H1 (cell line): ENCODE results near the gene EIF4EBP3. TPM values are rescaled to one million over a fixed set of nuclear protein-coding genes. Genes with fewer than 3 reads are reported as not detected.

Experiments
- CTCF ChIA-PET: fragments of 300-600 bp; sonication (Branson Sonifier 250); formaldehyde crosslinking; loops from one replicate; lab custom pipeline; 2021; ENCODE audit not compliant: partially characterized antibody; lab: Charles Lee
- POLR2A ChIA-PET: fragments of 300-600 bp; sonication (Branson Sonifier 250); formaldehyde crosslinking; loops from one replicate; lab custom pipeline; 2021; ENCODE audit warnings: inconsistent platforms; ENCODE audit not compliant: partially characterized antibody; lab: Charles Lee
- DNase-seq, 2 experiments: peaks; one replicate each; pipeline versions ENCODE4 v3.0.0 to v3.0.0-alpha.2; 2010 to 2022; ENCODE audit warnings: low spot score in 2 of 2, low read depth in 1 of 2, mixed read lengths in 1 of 2
- FAIRE-seq: peaks from 2 replicates; lab custom pipeline; 2011; peaks lifted over from hg19 to GRCh38; lab: Jason Lieb, UNC
- H2AFZ ChIP-seq: 2 replicates; pipeline ENCODE4 v1.8.1; 2012; ENCODE audit warnings: low read length, inconsistent platforms
- H2AK5ac ChIP-seq: 2 replicates; pipeline ENCODE4 v1.6.1; 2013; ENCODE audit warnings: low read depth, low read length
- H2BK120ac ChIP-seq: replicated peaks from 2 replicates; pipeline ENCODE3; 2013; ENCODE audit warnings: low read depth, low read length, inconsistent platforms
- H2BK12ac ChIP-seq: 2 replicates; pipeline ENCODE4 v1.6.1; 2013; ENCODE audit warnings: low read depth, low read length
- H2BK15ac ChIP-seq: 2 replicates; pipeline ENCODE4 v1.6.1; 2013; ENCODE audit warnings: low read length
- H2BK20ac ChIP-seq: 2 replicates; pipeline ENCODE4 v1.6.1; 2013; ENCODE audit warnings: low read length
- H2BK5ac ChIP-seq: 2 replicates; pipeline ENCODE4 v1.6.1; 2013; ENCODE audit warnings: low read depth, low read length
- H3K14ac ChIP-seq: 2 replicates; pipeline ENCODE4 v1.6.1; 2013; ENCODE audit warnings: inconsistent platforms; ENCODE audit not compliant: insufficient read length
- H3K18ac ChIP-seq: 2 replicates; pipeline ENCODE4 v1.6.1; 2013; ENCODE audit warnings: low read length; ENCODE audit errors: extremely low read depth
- H3K23ac ChIP-seq: 2 replicates; pipeline ENCODE4 v1.6.1; 2013; ENCODE audit warnings: inconsistent platforms; ENCODE audit not compliant: insufficient read length
- H3K23me2 ChIP-seq: 2 replicates; pipeline ENCODE4 v1.6.1; 2013; ENCODE audit warnings: low read depth, low read length
- H3K27ac ChIP-seq: 2 replicates; pipeline ENCODE4 v1.6.1; 2011; ENCODE audit warnings: low read depth, low read length, inconsistent platforms
- H3K27me3 ChIP-seq, 4 experiments: replicated peaks in 1 of 4; 1 replicate in 1 of 4; 2 replicates in 3 of 4; pipeline versions ENCODE4 v1.6.1 to v1.8.1; 2011 to 2013; ENCODE audit warnings: low read length in 3 of 4, mild to moderate bottlenecking in 3 of 4, inconsistent platforms in 2 of 4, mixed read lengths in 2 of 4, moderate library complexity in 1 of 4; ENCODE audit not compliant: control insufficient read depth in 3 of 4, insufficient read depth in 3 of 4; ENCODE audit errors: extremely low read depth in 1 of 4
- H3K36me3 ChIP-seq, 4 experiments: 2 replicates each; pipeline versions ENCODE4 v1.6.1 to v1.8.1; 2011 to 2013; ENCODE audit warnings: mild to moderate bottlenecking in 4 of 4, low read length in 3 of 4, moderate library complexity in 2 of 4, control low read depth in 1 of 4, inconsistent platforms in 1 of 4; ENCODE audit not compliant: insufficient read depth in 4 of 4, control insufficient read depth in 2 of 4
- H3K4ac ChIP-seq: replicated peaks from 2 replicates; pipeline ENCODE3; 2013; ENCODE audit warnings: low read length, low read depth, mixed read lengths, inconsistent platforms; ENCODE audit not compliant: insufficient read length
- H3K4me1 ChIP-seq, 4 experiments: replicated peaks in 1 of 4; 1 replicate in 1 of 4; 2 replicates in 3 of 4; pipeline versions ENCODE4 v1.6.1 to v1.8.1; 2011 to 2013; ENCODE audit warnings: low read length in 3 of 4, inconsistent platforms in 2 of 4, mixed read lengths in 1 of 4; ENCODE audit not compliant: insufficient read depth in 4 of 4, control insufficient read depth in 3 of 4
- H3K4me2 ChIP-seq, 2 experiments: 2 replicates each; pipeline versions ENCODE4 v1.6.1 to v1.8.1; 2011 to 2013; ENCODE audit warnings: low read depth in 2 of 2, low read length in 2 of 2, control low read depth in 1 of 2, inconsistent platforms in 1 of 2, mild to moderate bottlenecking in 1 of 2; ENCODE audit not compliant: insufficient read depth in 1 of 2
- H3K4me3 ChIP-seq, 4 experiments: fragments of 200-600, 300-600 bp in 1 of 4; sonication (generic), shearing (Covaris generic), sonication (Bioruptor Twin) in 1 of 4; 2 replicates each; pipeline versions ENCODE4 v1.5.1 to v1.8.1; 2011 to 2016; ENCODE audit warnings: low read length in 4 of 4, low read depth in 3 of 4, control low read depth in 2 of 4, inconsistent platforms in 2 of 4, mild to moderate bottlenecking in 2 of 4, mixed read lengths in 1 of 4, moderate library complexity in 1 of 4; ENCODE audit not compliant: insufficient read depth in 2 of 4; ENCODE audit errors: extremely low read depth in 1 of 4
- H3K56ac ChIP-seq: replicated peaks from 2 replicates; pipeline ENCODE3; 2013; ENCODE audit warnings: low read depth, mild to moderate bottlenecking, mixed read lengths, low read length, inconsistent platforms; ENCODE audit not compliant: insufficient read length
- H3K79me1 ChIP-seq: 2 replicates; pipeline ENCODE4 v1.6.1; 2013; ENCODE audit warnings: low read depth, low read length, control low read depth
- H3K79me2 ChIP-seq, 2 experiments: 2 replicates each; pipeline versions ENCODE4 v1.6.1 to v1.8.1; 2012 to 2013; ENCODE audit warnings: low read length in 2 of 2, mild to moderate bottlenecking in 2 of 2, inconsistent platforms in 1 of 2; ENCODE audit not compliant: insufficient read depth in 2 of 2, control insufficient read depth in 1 of 2
- H3K9ac ChIP-seq, 4 experiments: replicated peaks in 1 of 4; 1 replicate in 1 of 4; 2 replicates in 3 of 4; pipeline versions ENCODE4 v1.6.1 to v1.8.1; 2011 to 2013; ENCODE audit warnings: low read depth in 3 of 4, low read length in 3 of 4, control low read depth in 2 of 4, mild to moderate bottlenecking in 2 of 4, moderate library complexity in 2 of 4, inconsistent platforms in 1 of 4; ENCODE audit errors: extremely low read depth in 1 of 4
- H3K9me3 ChIP-seq, 2 experiments: 2 replicates each; pipeline versions ENCODE4 v1.6.1 to v1.8.1; 2012 to 2013; ENCODE audit warnings: mild to moderate bottlenecking in 2 of 2, moderate library complexity in 2 of 2, control low read depth in 1 of 2, inconsistent platforms in 1 of 2, low read depth in 1 of 2, low read length in 1 of 2, mixed read lengths in 1 of 2; ENCODE audit not compliant: insufficient read depth in 2 of 2
- H4K20me1 ChIP-seq, 2 experiments: replicated peaks in 1 of 2; 2 replicates each; pipeline versions ENCODE3 to v1.8.1; 2011 to 2013; ENCODE audit warnings: inconsistent platforms in 2 of 2, low read length in 2 of 2, mild to moderate bottlenecking in 1 of 2; ENCODE audit not compliant: insufficient read depth in 2 of 2, control insufficient read depth in 1 of 2
- H4K5ac ChIP-seq: 2 replicates; pipeline ENCODE4 v1.6.1; 2013; ENCODE audit warnings: low read length, low read depth, mixed read lengths, inconsistent platforms; ENCODE audit not compliant: insufficient read length
- H4K8ac ChIP-seq: 2 replicates; pipeline ENCODE4 v1.8.0; 2013; ENCODE audit warnings: mild to moderate bottlenecking, moderate library complexity, low read length, inconsistent platforms; ENCODE audit not compliant: insufficient read depth; ENCODE audit errors: extremely low read depth
- H4K91ac ChIP-seq: replicated peaks from 2 replicates; pipeline ENCODE3; 2013; ENCODE audit warnings: low read length, mixed read lengths, inconsistent platforms; ENCODE audit not compliant: insufficient read length
- ATF2 ChIP-seq: IDR thresholded peaks from 2 replicates; pipeline ENCODE4 v1.6.1; 2012; ENCODE audit warnings: low read length, inconsistent platforms
- BACH1 ChIP-seq: IDR thresholded peaks from 2 replicates; pipeline ENCODE4 v1.6.1; 2012; ENCODE audit warnings: low read length, improper control_type of control experiment
- BCL11A ChIP-seq, 2 experiments: IDR thresholded peaks; one replicate each; pipeline ENCODE4 v1.6.1; 2011; ENCODE audit warnings: low read depth in 2 of 2, low read length in 2 of 2, mild to moderate bottlenecking in 2 of 2
- GTF2F1 ChIP-seq: IDR thresholded peaks from 2 replicates; pipeline ENCODE4 v1.6.1; 2012; ENCODE audit warnings: low read depth, low read length, improper control_type of control experiment, borderline replicate concordance
- JUND ChIP-seq: IDR thresholded peaks from 2 replicates; pipeline ENCODE4 v1.6.1; 2011; ENCODE audit warnings: mild to moderate bottlenecking, improper control_type of control experiment, low read length
- KDM5A ChIP-seq: fragments of 200-600 bp; IDR thresholded peaks from 2 replicates; pipeline ENCODE4 v1.7.1; 2012; ENCODE audit warnings: mild to moderate bottlenecking, low read length, inconsistent platforms, mixed read lengths
- MAFK ChIP-seq: IDR thresholded peaks from 2 replicates; pipeline ENCODE4 v1.6.1; 2012; ENCODE audit warnings: low read depth, mild to moderate bottlenecking, improper control_type of control experiment, low read length
- NANOG ChIP-seq: IDR thresholded peaks from 2 replicates; pipeline ENCODE4 v1.6.1; 2011; ENCODE audit warnings: low read length, low read depth, mild to moderate bottlenecking, inconsistent platforms; ENCODE audit not compliant: insufficient read depth, poor library complexity, severe bottlenecking
- POLR2AphosphoS5 ChIP-seq: IDR thresholded peaks from 2 replicates; pipeline ENCODE4 v1.6.1; 2011; ENCODE audit warnings: low read depth, low read length
- WGBS, 2 experiments: shearing (Covaris generic) in 1 of 2; methylation state at CpG; one replicate each; pipeline versions ENCODE4 v1.1.6 to v1.1.7; 2013 to 2015; ENCODE audit warnings: low lambda C conversion rate in 2 of 2, mixed read lengths in 2 of 2, inconsistent platforms in 1 of 2, low coverage in 1 of 2, missing lambda C conversion rate in 1 of 2; ENCODE audit not compliant: insufficient replicate concordance in 2 of 2, insufficient coverage in 1 of 2, insufficient read length in 1 of 2; ENCODE audit errors: extremely low coverage in 1 of 2, missing lambda C conversion rate in 1 of 2; 5-methylcytosine and 5-hydroxymethylcytosine counted together
- polyA plus RNA-seq, 7 experiments: library from polyadenylated mRNA; depleted of rRNA in 3 of 7; stranded (reverse) in 5 of 7; unstranded in 2 of 7; fragments of >200 nt in 5 of 7; fragments of 200-250 nt in 2 of 7; gene quantifications; 1 replicate in 5 of 7; 2 replicates in 1 of 7; 4 replicates in 1 of 7; pipeline versions ENCODE4 v1.2.1 to v1.2.3, GENCODE V29; 2011 to 2013; ENCODE audit warnings: missing spikeins in 2 of 7, mixed read lengths in 2 of 7
- total RNA-seq: library from RNA; stranded (reverse); fragmentation: NEBNext Ultra II Directional; extraction: Animal tissue kit (Norgen Biotek cat#: 25700); gene quantifications from 2 replicates; pipeline ENCODE4 v1.2.1, GENCODE V29; 2021

EIF4EBP3 gene
- total and polyA plus RNA-seq, 2 of the 8 experiments (the other 6 are each of a cell fraction or from before 2014, with no cell fraction given): 11.1 to 11.7 TPM

GRCh38 chr5:140548791-140549190 lies 1.3 kb downstream of the EIF4EBP3 start:
- H2BK5ac ChIP-seq: no peak overlapping the region
- H3K14ac ChIP-seq: no peak overlapping the region
- H3K9me3 ChIP-seq: no peaks in the 10 kb centered on the region
- H3K79me2 ChIP-seq: peaks cover 0 to 8% of the 10 kb centered on the region in 2 experiments; a peak in 1 of 4 replicates
- no peak overlapping the region for H2BK15ac ChIP-seq
- no peaks in the 10 kb centered on the region for H3K27me3 ChIP-seq
- no peak overlapping the region for H2AK5ac ChIP-seq
- no peak overlapping the region for H4K5ac ChIP-seq
- H3K4me3 ChIP-seq: peak overlapping the region in 1 of 4 experiments; percentile 66; a peak in 3 of 8 replicates
- no peak overlapping the region for H4K91ac ChIP-seq
- ChIA-PET CTCF (interaction anchor here (1.0 to 3.1 kb wide), 14 partner anchors 10 to 194 kb away, joined by 3 to 19 read pairs (median 4); partner anchors contain the start of genes HARS1, HARS2, SLC35A4 and SRA1), POLR2A (interaction anchor here (0.6 to 14.4 kb wide), 15 partner anchors 10 to 204 kb away, joined by 3 to 191 read pairs (median 8); partner anchors contain the start of genes APBB3, DND1, HARS1 and HARS2)
- no peak overlapping the region for H2BK120ac ChIP-seq
- H3K18ac ChIP-seq: no peak overlapping the region
- peaks cover 11 to 39% (median 28%) of the 10 kb centered on the region in 4 experiments for H3K36me3 ChIP-seq
- 77% methylated on average over 7 of the region's 7 CpGs; no CpG with 5 or more reads in 1 of the 2 experiments for WGBS, 2 experiments
- peak overlapping the region in 3 of 4 experiments; percentile 5 to 75 (median 48); a peak in 4 of 7 replicates for H3K9ac ChIP-seq
- H3K23me2 ChIP-seq: peaks cover 6% of the 10 kb centered on the region
- no peak overlapping the region for H2AFZ ChIP-seq
- H3K56ac ChIP-seq: no peak overlapping the region
- H4K8ac ChIP-seq: no peak overlapping the region
- H3K23ac ChIP-seq: no peak overlapping the region
- H2BK12ac ChIP-seq: no peak overlapping the region
- TF ChIP-seq BCL11A (IDR thresholded peaks at IDR 0.05; ENCODE audit: low read depth in 2 of 2, low read length in 2 of 2) (no peak), NANOG (no peak), JUND (no peak), GTF2F1 (no peak), MAFK (no peak), BACH1 (no peak), POLR2AphosphoS5 (no peak), ATF2 (no peak), KDM5A (no peak)
- H3K4me2 ChIP-seq: peak overlapping the region; percentile 71 to 94; a peak in 3 of 4 replicates
- DNase-seq: no peak
- no peak for FAIRE-seq
- no peak overlapping the region for H2BK20ac ChIP-seq
- H3K27ac ChIP-seq: no peak overlapping the region
- H4K20me1 ChIP-seq: peaks cover 0 to 7% of the 10 kb centered on the region in 2 experiments
- H3K4ac ChIP-seq: no peak overlapping the region
- H3K4me1 ChIP-seq: peaks cover 0 to 18% (median 6%) of the 10 kb centered on the region in 4 experiments; a peak in 4 of 7 replicates
- no peaks in the 10 kb centered on the region; the same call in 1 of the 2 replicates for H3K79me1 ChIP-seq
